ENCODE results near the gene DHX38. TPM values are rescaled to one million over a fixed set of nuclear protein-coding genes. Genes with fewer than 3 reads are reported as not detected.
A peak's percentile ranks its signal among the peaks of the same experiment; 100 is the strongest.

The DHX38 gene
- polyA plus RNA-seq, 1 of the 3 experiments (the other 2 are of a cell fraction) = 75.0 TPM

DNA sequence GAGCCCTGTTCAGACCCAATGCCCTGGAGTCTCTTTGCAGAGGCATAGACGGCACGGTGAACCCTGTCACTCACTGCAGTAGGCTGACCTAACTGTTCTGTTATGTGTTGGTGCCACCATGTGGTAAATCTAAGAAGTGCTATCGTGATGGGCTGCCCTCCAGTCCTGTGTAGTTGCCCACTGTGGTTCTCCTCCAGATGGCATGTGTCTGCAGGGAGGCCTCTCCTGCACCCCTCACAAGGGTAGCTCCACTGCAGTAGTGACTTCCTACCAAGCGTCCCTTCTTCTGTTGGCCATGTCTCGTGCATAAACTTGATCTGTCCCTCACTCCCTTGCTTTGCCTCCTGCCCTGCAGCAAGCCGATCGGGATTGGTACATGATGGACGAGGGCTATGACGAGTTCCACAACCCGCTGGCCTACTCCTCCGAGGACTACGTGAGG is 5.8 kb downstream of the DHX38 start:
- Histone ChIP-seq H3K9me2 (no peaks in the 10 kb centered on the region), H3K4me1 (ENCODE audit: control insufficient read depth in 1 of 2, insufficient read depth in 2 of 2, low read depth in 1 of 2, low read length in 1 of 2) (peaks cover 8 to 9% of the 10 kb centered on the region in 2 experiments; a peak in 3 of 4 replicates), H2AFZ (ENCODE audit: low read depth) (no peak overlapping the region), H3K4me2 (no peak overlapping the region), H3K79me2 (ENCODE audit: insufficient read depth) (peaks cover 24% of the 10 kb centered on the region), H3K9ac (no peak overlapping the region), H3K4me3 (ENCODE audit: low read depth in 2 of 2, low read length in 1 of 2) (no peak overlapping the region), H3K36me3 (replicated peaks in 1 of 2; ENCODE audit: control insufficient read depth in 1 of 2, insufficient read depth in 2 of 2, low read length in 1 of 2) (peaks cover 33 to 81% of the 10 kb centered on the region in 2 experiments), H3K9me3 (no peaks in the 10 kb centered on the region), H3F3A (replicated peaks; ENCODE audit: insufficient read depth) (no peaks in the 10 kb centered on the region), H3K27me3 (ENCODE audit: insufficient read depth) (no peaks in the 10 kb centered on the region), H3K27ac (ENCODE audit: low read depth in 2 of 2, low read length in 1 of 2) (no peak overlapping the region), H4K20me1 (ENCODE audit: insufficient read depth) (0 out of 2 replicates have a peak, but pooled peaks cover 5% of the 10 kb centered on the region)
- WGBS (ENCODE audit: low lambda C conversion rate) = 96% methylated on average over 10 of the region's 12 CpGs
- DNase-seq = peak; percentile 78
- TF ChIP-seq GABPA (IDR thresholded peaks at IDR 0.05; ENCODE audit: low read depth) (no peak), SMC3 (IDR thresholded peaks at IDR 0.05; ENCODE audit: low read depth, low read length) (peak; percentile 39), MXI1 (IDR thresholded peaks at IDR 0.05; ENCODE audit: low read depth, low read length) (no peak), RAD21 (IDR thresholded peaks at IDR 0.05; ENCODE audit: low read length) (peak; percentile 72)
- TF ChIP-seq, protein P1, sequence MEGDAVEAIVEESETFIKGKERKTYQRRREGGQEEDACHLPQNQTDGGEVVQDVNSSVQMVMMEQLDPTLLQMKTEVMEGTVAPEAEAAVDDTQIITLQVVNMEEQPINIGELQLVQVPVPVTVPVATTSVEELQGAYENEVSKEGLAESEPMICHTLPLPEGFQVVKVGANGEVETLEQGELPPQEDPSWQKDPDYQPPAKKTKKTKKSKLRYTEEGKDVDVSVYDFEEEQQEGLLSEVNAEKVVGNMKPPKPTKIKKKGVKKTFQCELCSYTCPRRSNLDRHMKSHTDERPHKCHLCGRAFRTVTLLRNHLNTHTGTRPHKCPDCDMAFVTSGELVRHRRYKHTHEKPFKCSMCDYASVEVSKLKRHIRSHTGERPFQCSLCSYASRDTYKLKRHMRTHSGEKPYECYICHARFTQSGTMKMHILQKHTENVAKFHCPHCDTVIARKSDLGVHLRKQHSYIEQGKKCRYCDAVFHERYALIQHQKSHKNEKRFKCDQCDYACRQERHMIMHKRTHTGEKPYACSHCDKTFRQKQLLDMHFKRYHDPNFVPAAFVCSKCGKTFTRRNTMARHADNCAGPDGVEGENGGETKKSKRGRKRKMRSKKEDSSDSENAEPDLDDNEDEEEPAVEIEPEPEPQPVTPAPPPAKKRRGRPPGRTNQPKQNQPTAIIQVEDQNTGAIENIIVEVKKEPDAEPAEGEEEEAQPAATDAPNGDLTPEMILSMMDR (IDR thresholded peaks at IDR 0.05) = peak; percentile 66
- TF ChIP-seq, protein P2, sequence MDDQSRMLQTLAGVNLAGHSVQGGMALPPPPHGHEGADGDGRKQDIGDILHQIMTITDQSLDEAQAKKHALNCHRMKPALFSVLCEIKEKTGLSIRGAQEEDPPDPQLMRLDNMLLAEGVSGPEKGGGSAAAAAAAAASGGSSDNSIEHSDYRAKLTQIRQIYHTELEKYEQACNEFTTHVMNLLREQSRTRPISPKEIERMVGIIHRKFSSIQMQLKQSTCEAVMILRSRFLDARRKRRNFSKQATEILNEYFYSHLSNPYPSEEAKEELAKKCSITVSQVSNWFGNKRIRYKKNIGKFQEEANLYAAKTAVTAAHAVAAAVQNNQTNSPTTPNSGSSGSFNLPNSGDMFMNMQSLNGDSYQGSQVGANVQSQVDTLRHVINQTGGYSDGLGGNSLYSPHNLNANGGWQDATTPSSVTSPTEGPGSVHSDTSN (IDR thresholded peaks at IDR 0.05) = peak; percentile 59
- CTCF ChIA-PET = interaction anchor here (0.7 to 8.3 kb wide), 9 partner anchors 9 to 216 kb away, joined by 3 to 48 read pairs (median 4); partner anchors contain the start of gene HPR
- POLR2A ChIA-PET = no interaction called here

DNA sequence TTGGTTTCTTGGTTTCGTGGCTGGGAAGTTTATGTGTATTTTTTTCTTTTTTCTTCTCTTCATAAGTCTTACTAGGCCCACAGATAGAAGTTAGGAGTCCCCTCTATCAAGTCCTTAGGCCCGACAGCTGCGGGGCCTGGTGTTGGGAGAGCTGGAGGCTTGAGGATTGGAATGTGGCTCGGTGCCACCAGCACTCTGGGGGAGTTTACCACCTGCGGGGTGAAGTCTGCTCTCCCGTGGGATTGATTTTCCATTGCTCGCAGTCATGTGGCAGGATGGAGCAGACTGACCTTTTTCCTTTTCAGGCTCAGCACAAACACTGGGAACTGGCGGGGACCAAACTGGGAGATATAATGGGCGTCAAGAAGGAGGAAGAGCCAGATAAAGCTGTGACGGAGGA is 7.5 kb downstream of the DHX38 start:
- no peak for DNase-seq
- Histone ChIP-seq H3K27me3 (ENCODE audit: insufficient read depth) (no peaks in the 10 kb centered on the region), H2AFZ (ENCODE audit: low read depth) (no peak overlapping the region), H3K9me2 (no peaks in the 10 kb centered on the region), H3F3A (replicated peaks; ENCODE audit: insufficient read depth) (no peaks in the 10 kb centered on the region), H3K36me3 (replicated peaks in 1 of 2; ENCODE audit: control insufficient read depth in 1 of 2, insufficient read depth in 2 of 2, low read length in 1 of 2) (peaks cover 39 to 94% of the 10 kb centered on the region in 2 experiments), H3K27ac (ENCODE audit: low read depth in 2 of 2, low read length in 1 of 2) (no peak overlapping the region), H3K4me3 (ENCODE audit: low read depth in 2 of 2, low read length in 1 of 2) (no peak overlapping the region), H4K20me1 (ENCODE audit: insufficient read depth) (0 out of 2 replicates have a peak, but pooled peaks cover 5% of the 10 kb centered on the region), H3K79me2 (ENCODE audit: insufficient read depth) (peaks cover 6% of the 10 kb centered on the region), H3K4me2 (no peak overlapping the region), H3K9me3 (no peaks in the 10 kb centered on the region), H3K4me1 (ENCODE audit: control insufficient read depth in 1 of 2, insufficient read depth in 2 of 2, low read depth in 1 of 2, low read length in 1 of 2) (no peaks in the 10 kb centered on the region), H3K9ac (no peak overlapping the region)
- CTCF ChIA-PET = interaction anchor here (8.3 kb wide), 1 partner anchor 33 kb away, joined by 48 read pairs; no protein-coding TSS in a partner anchor
- 93% methylated on average over 10 of the region's 10 CpGs for WGBS (ENCODE audit: low lambda C conversion rate)
- POLR2A ChIA-PET = no interaction called here
- TF ChIP-seq RFX5 (IDR thresholded peaks at IDR 0.05; ENCODE audit: low read length) (no peak), TEAD4 (IDR thresholded peaks at IDR 0.05; ENCODE audit: borderline replicate concordance, insufficient read depth) (no peak), GATA2 (CRISPR knock-in tag; IDR thresholded peaks at IDR 0.05) (no peak), JUND (IDR thresholded peaks at IDR 0.05) (no peak), NFIC (IDR thresholded peaks at IDR 0.05; ENCODE audit: borderline replicate concordance) (no peak), TCF12 (IDR thresholded peaks at IDR 0.05) (no peak), RXRA (IDR thresholded peaks at IDR 0.05; ENCODE audit: borderline replicate concordance, low read depth) (no peak), CHD2 (IDR thresholded peaks at IDR 0.05; ENCODE audit: low read length, partially characterized antibody) (no peak), EZH2phosphoT487 (IDR thresholded peaks at IDR 0.05; ENCODE audit: borderline replicate concordance, low read depth) (no peak)
- TF ChIP-seq, protein P1 (IDR thresholded peaks at IDR 0.05) = no peak
- TF ChIP-seq, protein P3, sequence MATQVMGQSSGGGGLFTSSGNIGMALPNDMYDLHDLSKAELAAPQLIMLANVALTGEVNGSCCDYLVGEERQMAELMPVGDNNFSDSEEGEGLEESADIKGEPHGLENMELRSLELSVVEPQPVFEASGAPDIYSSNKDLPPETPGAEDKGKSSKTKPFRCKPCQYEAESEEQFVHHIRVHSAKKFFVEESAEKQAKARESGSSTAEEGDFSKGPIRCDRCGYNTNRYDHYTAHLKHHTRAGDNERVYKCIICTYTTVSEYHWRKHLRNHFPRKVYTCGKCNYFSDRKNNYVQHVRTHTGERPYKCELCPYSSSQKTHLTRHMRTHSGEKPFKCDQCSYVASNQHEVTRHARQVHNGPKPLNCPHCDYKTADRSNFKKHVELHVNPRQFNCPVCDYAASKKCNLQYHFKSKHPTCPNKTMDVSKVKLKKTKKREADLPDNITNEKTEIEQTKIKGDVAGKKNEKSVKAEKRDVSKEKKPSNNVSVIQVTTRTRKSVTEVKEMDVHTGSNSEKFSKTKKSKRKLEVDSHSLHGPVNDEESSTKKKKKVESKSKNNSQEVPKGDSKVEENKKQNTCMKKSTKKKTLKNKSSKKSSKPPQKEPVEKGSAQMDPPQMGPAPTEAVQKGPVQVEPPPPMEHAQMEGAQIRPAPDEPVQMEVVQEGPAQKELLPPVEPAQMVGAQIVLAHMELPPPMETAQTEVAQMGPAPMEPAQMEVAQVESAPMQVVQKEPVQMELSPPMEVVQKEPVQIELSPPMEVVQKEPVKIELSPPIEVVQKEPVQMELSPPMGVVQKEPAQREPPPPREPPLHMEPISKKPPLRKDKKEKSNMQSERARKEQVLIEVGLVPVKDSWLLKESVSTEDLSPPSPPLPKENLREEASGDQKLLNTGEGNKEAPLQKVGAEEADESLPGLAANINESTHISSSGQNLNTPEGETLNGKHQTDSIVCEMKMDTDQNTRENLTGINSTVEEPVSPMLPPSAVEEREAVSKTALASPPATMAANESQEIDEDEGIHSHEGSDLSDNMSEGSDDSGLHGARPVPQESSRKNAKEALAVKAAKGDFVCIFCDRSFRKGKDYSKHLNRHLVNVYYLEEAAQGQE (IDR thresholded peaks at IDR 0.05; ENCODE audit: low read depth, low read length) = no peak
- TF ChIP-seq, protein P4, sequence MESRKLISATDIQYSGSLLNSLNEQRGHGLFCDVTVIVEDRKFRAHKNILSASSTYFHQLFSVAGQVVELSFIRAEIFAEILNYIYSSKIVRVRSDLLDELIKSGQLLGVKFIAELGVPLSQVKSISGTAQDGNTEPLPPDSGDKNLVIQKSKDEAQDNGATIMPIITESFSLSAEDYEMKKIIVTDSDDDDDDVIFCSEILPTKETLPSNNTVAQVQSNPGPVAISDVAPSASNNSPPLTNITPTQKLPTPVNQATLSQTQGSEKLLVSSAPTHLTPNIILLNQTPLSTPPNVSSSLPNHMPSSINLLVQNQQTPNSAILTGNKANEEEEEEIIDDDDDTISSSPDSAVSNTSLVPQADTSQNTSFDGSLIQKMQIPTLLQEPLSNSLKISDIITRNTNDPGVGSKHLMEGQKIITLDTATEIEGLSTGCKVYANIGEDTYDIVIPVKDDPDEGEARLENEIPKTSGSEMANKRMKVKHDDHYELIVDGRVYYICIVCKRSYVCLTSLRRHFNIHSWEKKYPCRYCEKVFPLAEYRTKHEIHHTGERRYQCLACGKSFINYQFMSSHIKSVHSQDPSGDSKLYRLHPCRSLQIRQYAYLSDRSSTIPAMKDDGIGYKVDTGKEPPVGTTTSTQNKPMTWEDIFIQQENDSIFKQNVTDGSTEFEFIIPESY (IDR thresholded peaks at IDR 0.05; ENCODE audit: borderline replicate concordance, low read depth) = no peak

Data from SK-N-SH (cell line).